WTC11 (cell line): ENCODE results near the gene GFPT2. TPM values are rescaled to one million over a fixed set of nuclear protein-coding genes. Genes with fewer than 3 reads are reported as not detected.

Experiments
- ATAC-seq: fragments of 200-7000 bp; cut with Tn5 transposase; 2 replicates; pipeline ENCODE4 v1.10.0; 2021; ENCODE audit warnings: mild to moderate bottlenecking, moderate library complexity
- CTCF ChIA-PET: fragments of 300-600 bp; sonication (Branson Sonifier 250); formaldehyde crosslinking; loops from one replicate; lab custom pipeline; 2021; ENCODE audit warnings: antibody characterized with exemption; lab: Charles Lee
- POLR2A ChIA-PET: fragments of 350-600 bp; sonication (Branson Sonifier 250); formaldehyde crosslinking; loops from one replicate; lab custom pipeline; 2021; ENCODE audit warnings: antibody characterized with exemption; lab: Charles Lee
- DNase-seq: peaks from one replicate; pipeline ENCODE4 v3.0.0; 2021; ENCODE audit warnings: low spot score
- H3K27ac Mint-ChIP-seq: 2 replicates; pipeline ENCODE4 v1.8.0; 2021; ENCODE audit warnings: mixed read lengths
- H3K27me3 Mint-ChIP-seq: 2 replicates; pipeline ENCODE4 v1.8.0; 2021; ENCODE audit warnings: low read depth, mild to moderate bottlenecking, moderate library complexity, mixed read lengths
- H3K36me3 Mint-ChIP-seq: 2 replicates; pipeline ENCODE4 v1.8.0; 2021; ENCODE audit warnings: mixed read lengths
- H3K4me1 Mint-ChIP-seq: 2 replicates; pipeline ENCODE4 v1.8.0; 2022; ENCODE audit warnings: mixed read lengths
- H3K4me3 Mint-ChIP-seq: 2 replicates; pipeline ENCODE4 v1.8.0; 2021; ENCODE audit warnings: mild to moderate bottlenecking, moderate library complexity, mixed read lengths
- H3K9me3 Mint-ChIP-seq: 2 replicates; pipeline ENCODE4 v1.8.0; 2021; ENCODE audit warnings: mixed read lengths
- CBFB ChIP-seq: sonication (generic); formaldehyde crosslinking; IDR thresholded peaks from 2 replicates; pipeline ENCODE4 v1.8.1; 2022; ENCODE audit warnings: mild to moderate bottlenecking, low read depth, missing genetic modification reagents
- CREB1 ChIP-seq: sonication (generic); formaldehyde crosslinking; IDR thresholded peaks from 2 replicates; pipeline ENCODE4 v1.8.0; 2023; ENCODE audit warnings: mild to moderate bottlenecking, missing genetic modification reagents
- CREM ChIP-seq: sonication (generic); formaldehyde crosslinking; IDR thresholded peaks from 2 replicates; pipeline ENCODE4 v1.8.1; 2022; ENCODE audit warnings: mild to moderate bottlenecking, missing genetic modification reagents, moderate library complexity
- FOXJ3 ChIP-seq: sonication (generic); formaldehyde crosslinking; IDR thresholded peaks from 2 replicates; pipeline ENCODE4 v1.9.0; 2021; ENCODE audit warnings: missing genetic modification reagents, mild to moderate bottlenecking, borderline replicate concordance
- NFYB ChIP-seq: sonication (generic); formaldehyde crosslinking; conservative IDR thresholded peaks from 2 replicates; pipeline ENCODE4 v1.8.0; 2022; ENCODE audit warnings: low read depth, missing genetic modification reagents
- RELA ChIP-seq: sonication (generic); formaldehyde crosslinking; IDR thresholded peaks from 2 replicates; pipeline ENCODE4 v1.8.1; 2022; ENCODE audit warnings: missing genetic modification reagents, mild to moderate bottlenecking, borderline replicate concordance
- ZNF138 ChIP-seq: sonication (generic); formaldehyde crosslinking; conservative IDR thresholded peaks from 2 replicates; pipeline ENCODE4 v1.8.1; 2022; ENCODE audit warnings: mild to moderate bottlenecking, moderate library complexity, missing genetic modification reagents
- ZNF232 ChIP-seq: sonication (generic); formaldehyde crosslinking; IDR thresholded peaks from 2 replicates; pipeline ENCODE4 v1.8.0; 2022; ENCODE audit warnings: mild to moderate bottlenecking, missing genetic modification reagents
- ZNF317 ChIP-seq: sonication (generic); formaldehyde crosslinking; IDR thresholded peaks from 2 replicates; pipeline ENCODE4 v1.8.1; 2023; ENCODE audit warnings: low read depth, mild to moderate bottlenecking, moderate library complexity, missing genetic modification reagents, borderline replicate concordance
- ZNF396 ChIP-seq: fragments of 250-450 bp; sonication (Bioruptor Pico); IDR thresholded peaks from 2 replicates; pipeline ENCODE4 v1.8.0; 2021; ENCODE audit warnings: mild to moderate bottlenecking, moderate library complexity, borderline replicate concordance
- total RNA-seq: library from RNA; stranded (reverse); gene quantifications from 3 replicates; pipeline ENCODE4 v1.2.3, GENCODE V29; 2021
- TF ChIP-seq, protein P1 (sequence below): sonication (generic); formaldehyde crosslinking; IDR thresholded peaks from 2 replicates; pipeline ENCODE4 v1.8.0; 2023; ENCODE audit warnings: mild to moderate bottlenecking, missing genetic modification reagents
- TF ChIP-seq, protein P2 (sequence below): sonication (generic); formaldehyde crosslinking; IDR thresholded peaks from 2 replicates; pipeline ENCODE4 v1.8.0; 2022; ENCODE audit warnings: mild to moderate bottlenecking, missing genetic modification reagents
- TF ChIP-seq, protein P3 (sequence below): sonication (generic); formaldehyde crosslinking; IDR thresholded peaks from 2 replicates; pipeline ENCODE4 v1.8.0; 2022; ENCODE audit warnings: missing genetic modification reagents
- TF ChIP-seq, protein P4 (sequence below): sonication (generic); formaldehyde crosslinking; IDR thresholded peaks from 2 replicates; pipeline ENCODE4 v1.8.1; 2022; ENCODE audit warnings: low read depth, missing genetic modification reagents, borderline replicate concordance
- TF ChIP-seq, protein P5 (sequence below): fragments of 250-450 bp; sonication (Bioruptor Pico); IDR thresholded peaks from 2 replicates; pipeline ENCODE4 v1.9.0; 2021; ENCODE audit warnings: mild to moderate bottlenecking
- TF ChIP-seq, protein P6 (sequence below): fragments of 250-450 bp; sonication (Bioruptor Pico); IDR thresholded peaks from 2 replicates; pipeline ENCODE4 v1.8.0; 2021; ENCODE audit warnings: mild to moderate bottlenecking
- TF ChIP-seq, protein P7 (sequence below): sonication (generic); formaldehyde crosslinking; IDR thresholded peaks from 2 replicates; pipeline ENCODE4 v1.8.1; 2022; ENCODE audit warnings: mild to moderate bottlenecking, moderate library complexity, missing genetic modification reagents

The GFPT2 gene
- total RNA-seq, 1 experiment from 2014 or later = 124 TPM

DNA sequence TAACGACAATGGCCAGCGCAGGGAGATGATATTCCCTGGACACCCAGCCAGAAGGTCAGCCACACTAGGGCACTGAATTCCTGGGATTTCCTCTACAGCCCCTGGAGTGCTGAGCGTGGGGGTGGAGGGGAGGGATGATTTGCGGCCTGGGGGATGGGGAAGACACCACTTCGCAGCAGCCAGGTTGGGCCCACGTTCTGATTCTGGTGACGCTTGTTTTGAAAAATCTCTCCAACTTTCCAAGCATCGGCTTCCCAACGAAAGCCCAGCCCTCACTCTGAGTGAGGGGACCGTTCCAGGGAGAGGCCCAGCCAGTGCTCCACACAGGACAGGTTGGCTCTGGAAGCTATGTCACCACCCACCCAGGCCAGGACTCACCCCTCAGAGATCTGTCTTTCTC is 5.4 kb downstream of the GFPT2 start (continued):
- TF ChIP-seq, protein P1, sequence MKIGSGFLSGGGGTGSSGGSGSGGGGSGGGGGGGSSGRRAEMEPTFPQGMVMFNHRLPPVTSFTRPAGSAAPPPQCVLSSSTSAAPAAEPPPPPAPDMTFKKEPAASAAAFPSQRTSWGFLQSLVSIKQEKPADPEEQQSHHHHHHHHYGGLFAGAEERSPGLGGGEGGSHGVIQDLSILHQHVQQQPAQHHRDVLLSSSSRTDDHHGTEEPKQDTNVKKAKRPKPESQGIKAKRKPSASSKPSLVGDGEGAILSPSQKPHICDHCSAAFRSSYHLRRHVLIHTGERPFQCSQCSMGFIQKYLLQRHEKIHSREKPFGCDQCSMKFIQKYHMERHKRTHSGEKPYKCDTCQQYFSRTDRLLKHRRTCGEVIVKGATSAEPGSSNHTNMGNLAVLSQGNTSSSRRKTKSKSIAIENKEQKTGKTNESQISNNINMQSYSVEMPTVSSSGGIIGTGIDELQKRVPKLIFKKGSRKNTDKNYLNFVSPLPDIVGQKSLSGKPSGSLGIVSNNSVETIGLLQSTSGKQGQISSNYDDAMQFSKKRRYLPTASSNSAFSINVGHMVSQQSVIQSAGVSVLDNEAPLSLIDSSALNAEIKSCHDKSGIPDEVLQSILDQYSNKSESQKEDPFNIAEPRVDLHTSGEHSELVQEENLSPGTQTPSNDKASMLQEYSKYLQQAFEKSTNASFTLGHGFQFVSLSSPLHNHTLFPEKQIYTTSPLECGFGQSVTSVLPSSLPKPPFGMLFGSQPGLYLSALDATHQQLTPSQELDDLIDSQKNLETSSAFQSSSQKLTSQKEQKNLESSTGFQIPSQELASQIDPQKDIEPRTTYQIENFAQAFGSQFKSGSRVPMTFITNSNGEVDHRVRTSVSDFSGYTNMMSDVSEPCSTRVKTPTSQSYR = no peak
- TF ChIP-seq, protein P2, sequence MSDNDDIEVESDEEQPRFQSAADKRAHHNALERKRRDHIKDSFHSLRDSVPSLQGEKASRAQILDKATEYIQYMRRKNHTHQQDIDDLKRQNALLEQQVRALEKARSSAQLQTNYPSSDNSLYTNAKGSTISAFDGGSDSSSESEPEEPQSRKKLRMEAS (CRISPR knock-in tag) = no peak
- TF ChIP-seq, protein P3, sequence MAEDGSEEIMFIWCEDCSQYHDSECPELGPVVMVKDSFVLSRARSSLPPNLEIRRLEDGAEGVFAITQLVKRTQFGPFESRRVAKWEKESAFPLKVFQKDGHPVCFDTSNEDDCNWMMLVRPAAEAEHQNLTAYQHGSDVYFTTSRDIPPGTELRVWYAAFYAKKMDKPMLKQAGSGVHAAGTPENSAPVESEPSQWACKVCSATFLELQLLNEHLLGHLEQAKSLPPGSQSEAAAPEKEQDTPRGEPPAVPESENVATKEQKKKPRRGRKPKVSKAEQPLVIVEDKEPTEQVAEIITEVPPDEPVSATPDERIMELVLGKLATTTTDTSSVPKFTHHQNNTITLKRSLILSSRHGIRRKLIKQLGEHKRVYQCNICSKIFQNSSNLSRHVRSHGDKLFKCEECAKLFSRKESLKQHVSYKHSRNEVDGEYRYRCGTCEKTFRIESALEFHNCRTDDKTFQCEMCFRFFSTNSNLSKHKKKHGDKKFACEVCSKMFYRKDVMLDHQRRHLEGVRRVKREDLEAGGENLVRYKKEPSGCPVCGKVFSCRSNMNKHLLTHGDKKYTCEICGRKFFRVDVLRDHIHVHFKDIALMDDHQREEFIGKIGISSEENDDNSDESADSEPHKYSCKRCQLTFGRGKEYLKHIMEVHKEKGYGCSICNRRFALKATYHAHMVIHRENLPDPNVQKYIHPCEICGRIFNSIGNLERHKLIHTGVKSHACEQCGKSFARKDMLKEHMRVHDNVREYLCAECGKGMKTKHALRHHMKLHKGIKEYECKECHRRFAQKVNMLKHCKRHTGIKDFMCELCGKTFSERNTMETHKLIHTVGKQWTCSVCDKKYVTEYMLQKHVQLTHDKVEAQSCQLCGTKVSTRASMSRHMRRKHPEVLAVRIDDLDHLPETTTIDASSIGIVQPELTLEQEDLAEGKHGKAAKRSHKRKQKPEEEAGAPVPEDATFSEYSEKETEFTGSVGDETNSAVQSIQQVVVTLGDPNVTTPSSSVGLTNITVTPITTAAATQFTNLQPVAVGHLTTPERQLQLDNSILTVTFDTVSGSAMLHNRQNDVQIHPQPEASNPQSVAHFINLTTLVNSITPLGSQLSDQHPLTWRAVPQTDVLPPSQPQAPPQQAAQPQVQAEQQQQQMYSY (CRISPR knock-in tag) = no peak
- TF ChIP-seq, protein P4, sequence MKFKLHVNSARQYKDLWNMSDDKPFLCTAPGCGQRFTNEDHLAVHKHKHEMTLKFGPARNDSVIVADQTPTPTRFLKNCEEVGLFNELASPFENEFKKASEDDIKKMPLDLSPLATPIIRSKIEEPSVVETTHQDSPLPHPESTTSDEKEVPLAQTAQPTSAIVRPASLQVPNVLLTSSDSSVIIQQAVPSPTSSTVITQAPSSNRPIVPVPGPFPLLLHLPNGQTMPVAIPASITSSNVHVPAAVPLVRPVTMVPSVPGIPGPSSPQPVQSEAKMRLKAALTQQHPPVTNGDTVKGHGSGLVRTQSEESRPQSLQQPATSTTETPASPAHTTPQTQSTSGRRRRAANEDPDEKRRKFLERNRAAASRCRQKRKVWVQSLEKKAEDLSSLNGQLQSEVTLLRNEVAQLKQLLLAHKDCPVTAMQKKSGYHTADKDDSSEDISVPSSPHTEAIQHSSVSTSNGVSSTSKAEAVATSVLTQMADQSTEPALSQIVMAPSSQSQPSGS = no peak

DNA sequence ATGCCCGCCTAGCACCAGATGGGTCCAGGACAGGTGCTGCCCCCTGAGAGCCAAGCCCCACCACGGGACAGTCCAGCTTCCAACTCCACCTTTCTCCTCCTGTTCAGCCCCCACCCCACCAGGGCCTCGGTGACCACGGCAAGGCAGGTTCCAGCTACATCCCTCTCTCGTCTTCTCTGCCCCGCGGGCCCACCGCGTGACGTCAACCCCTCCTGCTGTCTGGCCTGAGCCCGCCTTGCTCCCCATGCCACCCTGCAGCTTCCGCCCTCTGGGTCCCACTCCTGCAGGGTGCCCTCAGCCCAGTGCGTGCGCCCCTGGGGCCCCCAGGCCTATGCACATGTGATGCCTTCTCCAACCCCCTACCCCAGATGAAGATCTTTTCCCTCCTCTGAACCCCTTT is 6.8 kb downstream of the GFPT2 start:
- Mint-ChIP-seq H3K27me3 (no peaks in the 10 kb centered on the region), H3K27ac (peak overlapping the region; percentile 90), H3K4me1 (peaks cover 96% of the 10 kb centered on the region), H3K9me3 (no peaks in the 10 kb centered on the region), H3K36me3 (peaks cover 29% of the 10 kb centered on the region), H3K4me3 (no peak overlapping the region)
- ChIA-PET CTCF (interaction anchor here (0.7 to 1.6 kb wide), 3 partner anchors 14 to 216 kb away, joined by 3 to 7 read pairs (median 5); no protein-coding TSS in a partner anchor), POLR2A (interaction anchor here (0.7 kb wide), 1 partner anchor 26 kb away, joined by 3 read pairs; no protein-coding TSS in a partner anchor)
- TF ChIP-seq FOXJ3 (no peak), ZNF317 (no peak), ZNF138 (CRISPR knock-in tag) (no peak), CREB1 (CRISPR knock-in tag) (no peak)
- TF ChIP-seq, protein P5, sequence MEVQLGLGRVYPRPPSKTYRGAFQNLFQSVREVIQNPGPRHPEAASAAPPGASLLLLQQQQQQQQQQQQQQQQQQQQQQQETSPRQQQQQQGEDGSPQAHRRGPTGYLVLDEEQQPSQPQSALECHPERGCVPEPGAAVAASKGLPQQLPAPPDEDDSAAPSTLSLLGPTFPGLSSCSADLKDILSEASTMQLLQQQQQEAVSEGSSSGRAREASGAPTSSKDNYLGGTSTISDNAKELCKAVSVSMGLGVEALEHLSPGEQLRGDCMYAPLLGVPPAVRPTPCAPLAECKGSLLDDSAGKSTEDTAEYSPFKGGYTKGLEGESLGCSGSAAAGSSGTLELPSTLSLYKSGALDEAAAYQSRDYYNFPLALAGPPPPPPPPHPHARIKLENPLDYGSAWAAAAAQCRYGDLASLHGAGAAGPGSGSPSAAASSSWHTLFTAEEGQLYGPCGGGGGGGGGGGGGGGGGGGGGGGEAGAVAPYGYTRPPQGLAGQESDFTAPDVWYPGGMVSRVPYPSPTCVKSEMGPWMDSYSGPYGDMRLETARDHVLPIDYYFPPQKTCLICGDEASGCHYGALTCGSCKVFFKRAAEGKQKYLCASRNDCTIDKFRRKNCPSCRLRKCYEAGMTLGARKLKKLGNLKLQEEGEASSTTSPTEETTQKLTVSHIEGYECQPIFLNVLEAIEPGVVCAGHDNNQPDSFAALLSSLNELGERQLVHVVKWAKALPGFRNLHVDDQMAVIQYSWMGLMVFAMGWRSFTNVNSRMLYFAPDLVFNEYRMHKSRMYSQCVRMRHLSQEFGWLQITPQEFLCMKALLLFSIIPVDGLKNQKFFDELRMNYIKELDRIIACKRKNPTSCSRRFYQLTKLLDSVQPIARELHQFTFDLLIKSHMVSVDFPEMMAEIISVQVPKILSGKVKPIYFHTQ (CRISPR knock-in tag) = no peak
- ATAC-seq (no peak), DNase-seq (no peak)

DNA sequence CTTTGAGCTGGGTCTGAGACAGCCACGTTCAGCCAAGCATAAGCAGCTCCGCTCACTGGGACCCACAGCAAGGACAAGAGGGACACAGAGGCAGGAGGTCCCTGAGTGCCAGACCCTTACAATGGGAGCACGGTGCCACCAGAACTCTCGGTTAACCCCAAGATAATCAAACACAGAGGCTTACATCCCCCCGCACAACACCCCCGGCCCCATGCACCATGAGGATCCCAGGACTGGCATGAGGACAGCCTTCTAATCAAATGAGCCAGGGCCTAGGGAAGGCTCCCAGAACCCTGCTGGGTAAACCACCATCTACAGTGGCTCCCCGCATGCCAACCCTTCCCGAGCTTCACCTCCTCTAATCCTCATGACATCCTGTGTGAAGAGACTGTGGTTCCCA is 7.4 kb downstream of the GFPT2 start:
- Mint-ChIP-seq H3K36me3 (peaks cover 31% of the 10 kb centered on the region), H3K9me3 (no peaks in the 10 kb centered on the region), H3K4me3 (peak overlapping the region; percentile 20; the same call in 1 of the 2 replicates), H3K27ac (peak overlapping the region; percentile 90), H3K27me3 (no peaks in the 10 kb centered on the region), H3K4me1 (peaks cover 95% of the 10 kb centered on the region)
- CTCF ChIA-PET = interaction anchor here (0.7 to 1.1 kb wide), 3 partner anchors 14 to 216 kb away, joined by 3 to 9 read pairs (median 5); no protein-coding TSS in a partner anchor
- DNase-seq (no peak), ATAC-seq (no peak)
- POLR2A ChIA-PET = interaction anchor here (0.7 kb wide), 1 partner anchor 27 kb away, joined by 3 read pairs; no protein-coding TSS in a partner anchor
- TF ChIP-seq, protein P4 = no peak
- no peak for TF ChIP-seq ZNF396 (CRISPR knock-in tag)
- no peak for TF ChIP-seq CBFB (CRISPR knock-in tag)
- TF ChIP-seq ZNF232 (CRISPR knock-in tag) = no peak
- no peak for TF ChIP-seq NFYB (CRISPR knock-in tag)
- TF ChIP-seq, protein P6, sequence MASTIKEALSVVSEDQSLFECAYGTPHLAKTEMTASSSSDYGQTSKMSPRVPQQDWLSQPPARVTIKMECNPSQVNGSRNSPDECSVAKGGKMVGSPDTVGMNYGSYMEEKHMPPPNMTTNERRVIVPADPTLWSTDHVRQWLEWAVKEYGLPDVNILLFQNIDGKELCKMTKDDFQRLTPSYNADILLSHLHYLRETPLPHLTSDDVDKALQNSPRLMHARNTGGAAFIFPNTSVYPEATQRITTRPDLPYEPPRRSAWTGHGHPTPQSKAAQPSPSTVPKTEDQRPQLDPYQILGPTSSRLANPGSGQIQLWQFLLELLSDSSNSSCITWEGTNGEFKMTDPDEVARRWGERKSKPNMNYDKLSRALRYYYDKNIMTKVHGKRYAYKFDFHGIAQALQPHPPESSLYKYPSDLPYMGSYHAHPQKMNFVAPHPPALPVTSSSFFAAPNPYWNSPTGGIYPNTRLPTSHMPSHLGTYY = no peak
- TF ChIP-seq, protein P7, sequence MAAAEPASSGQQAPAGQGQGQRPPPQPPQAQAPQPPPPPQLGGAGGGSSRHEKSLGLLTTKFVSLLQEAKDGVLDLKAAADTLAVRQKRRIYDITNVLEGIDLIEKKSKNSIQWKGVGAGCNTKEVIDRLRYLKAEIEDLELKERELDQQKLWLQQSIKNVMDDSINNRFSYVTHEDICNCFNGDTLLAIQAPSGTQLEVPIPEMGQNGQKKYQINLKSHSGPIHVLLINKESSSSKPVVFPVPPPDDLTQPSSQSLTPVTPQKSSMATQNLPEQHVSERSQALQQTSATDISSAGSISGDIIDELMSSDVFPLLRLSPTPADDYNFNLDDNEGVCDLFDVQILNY (CRISPR knock-in tag) = no peak
- TF ChIP-seq CREB1 (CRISPR knock-in tag) = no peak
- TF ChIP-seq RELA (CRISPR knock-in tag) = no peak
- no peak for TF ChIP-seq CREM (CRISPR knock-in tag)
- TF ChIP-seq ZNF317 = no peak
